ENCODE measurements around the gene PRRG4. TPM values are rescaled to one million over a fixed set of nuclear protein-coding genes. Genes with fewer than 3 reads are reported as not detected.
A peak's percentile ranks its signal among the peaks of the same experiment; 100 is the strongest.

Gene PRRG4
- total and polyA plus RNA-seq, 2 experiments from 2014 or later, result not detected

GRCh38 chr11:32826113-32826512 is 3.6 kb upstream of the PRRG4 start:
- Histone ChIP-seq H3K27me3 (replicated peaks; ENCODE audit: insufficient read depth) (peaks cover 11% of the 10 kb centered on the region), H2AFZ (no peak overlapping the region), H3K4me1 (ENCODE audit: insufficient read depth) (peaks cover 5% of the 10 kb centered on the region; the same call in 1 of the 2 replicates), H3K27ac (no peak overlapping the region), H3K36me3 (ENCODE audit: low read depth) (no peaks in the 10 kb centered on the region), H3K4me3 (no peak overlapping the region), H3K79me2 (ENCODE audit: insufficient read depth) (no peaks in the 10 kb centered on the region), H3K9me2 (ENCODE audit: insufficient read depth) (no peaks in the 10 kb centered on the region), H3K9ac (no peak overlapping the region), H3F3A (ENCODE audit: insufficient read depth) (no peaks in the 10 kb centered on the region), H4K20me1 (ENCODE audit: insufficient read depth) (no peaks in the 10 kb centered on the region), H3K4me2 (ENCODE audit: unreplicated experiment) (no peak overlapping the region), H3K9me3 (ENCODE audit: low read depth) (no peaks in the 10 kb centered on the region)
- TF ChIP-seq EZH2 (IDR thresholded peaks at IDR 0.05; ENCODE audit: insufficient read depth, poor library complexity, severe bottlenecking) (no peak), EZH2phosphoT487 (IDR thresholded peaks at IDR 0.05; ENCODE audit: insufficient read depth, low read depth) (no peak)
- WGBS, 2 experiments (ENCODE audit: low coverage in 1 of 2, low lambda C conversion rate in 2 of 2, missing lambda C conversion rate in 2 of 2), result 67 to 72% methylated on average over 3 of the region's 3 CpGs
- no peak for DNase-seq
- in situ Hi-C loops (cut with MboI), result no loop called here

GRCh38 chr11:32827276-32827675 is 2.5 kb upstream of the PRRG4 start:
- no peak overlapping the region for H2AFZ ChIP-seq
- in situ Hi-C loops (cut with MboI), result no loop called here
- H3K27ac ChIP-seq, result no peak overlapping the region
- H3K79me2 ChIP-seq (ENCODE audit: insufficient read depth), result no peaks in the 10 kb centered on the region
- no peaks in the 10 kb centered on the region for H3K36me3 ChIP-seq (ENCODE audit: low read depth)
- H4K20me1 ChIP-seq (ENCODE audit: insufficient read depth), result no peaks in the 10 kb centered on the region
- TF ChIP-seq EZH2phosphoT487 (IDR thresholded peaks at IDR 0.05; ENCODE audit: insufficient read depth, low read depth), result no peak
- TF ChIP-seq EZH2 (IDR thresholded peaks at IDR 0.05; ENCODE audit: insufficient read depth, poor library complexity, severe bottlenecking), result no peak
- no peaks in the 10 kb centered on the region for H3K4me1 ChIP-seq (ENCODE audit: insufficient read depth)
- no peak for DNase-seq
- no peak overlapping the region for H3K4me2 ChIP-seq (ENCODE audit: unreplicated experiment)
- no peaks in the 10 kb centered on the region for H3K9me2 ChIP-seq (ENCODE audit: insufficient read depth)
- 61 to 72% methylated on average over 1 of the region's 1 CpG for WGBS, 2 experiments (ENCODE audit: low coverage in 1 of 2, low lambda C conversion rate in 2 of 2, missing lambda C conversion rate in 2 of 2)
- no peaks in the 10 kb centered on the region for H3F3A ChIP-seq (ENCODE audit: insufficient read depth)
- H3K9me3 ChIP-seq (ENCODE audit: low read depth), result no peaks in the 10 kb centered on the region
- H3K4me3 ChIP-seq, result no peak overlapping the region
- no peak overlapping the region for H3K9ac ChIP-seq
- H3K27me3 ChIP-seq (replicated peaks; ENCODE audit: insufficient read depth), result peaks cover 15% of the 10 kb centered on the region

- DNase-seq, result peak; percentile 57
- Histone ChIP-seq H3F3A (ENCODE audit: insufficient read depth) (no peaks in the 10 kb centered on the region), H3K27ac (no peak overlapping the region), H4K20me1 (ENCODE audit: insufficient read depth) (no peaks in the 10 kb centered on the region), H3K4me1 (ENCODE audit: insufficient read depth) (no peaks in the 10 kb centered on the region), H2AFZ (peak overlapping the region; percentile 78), H3K79me2 (ENCODE audit: insufficient read depth) (no peaks in the 10 kb centered on the region), H3K9me2 (ENCODE audit: insufficient read depth) (no peaks in the 10 kb centered on the region), H3K27me3 (replicated peaks; ENCODE audit: insufficient read depth) (peaks cover 19% of the 10 kb centered on the region), H3K4me3 (peak overlapping the region; percentile 69), H3K4me2 (ENCODE audit: unreplicated experiment) (peak overlapping the region; percentile 76), H3K36me3 (ENCODE audit: low read depth) (no peaks in the 10 kb centered on the region), H3K9ac (peak overlapping the region; percentile 47), H3K9me3 (ENCODE audit: low read depth) (no peaks in the 10 kb centered on the region)
- TF ChIP-seq EZH2 (IDR thresholded peaks at IDR 0.05; ENCODE audit: insufficient read depth, poor library complexity, severe bottlenecking) (no peak), EZH2phosphoT487 (IDR thresholded peaks at IDR 0.05; ENCODE audit: insufficient read depth, low read depth) (no peak)
- in situ Hi-C loops (cut with MboI), result no loop called here
- 2% methylated on average over 12 of the region's 12 CpGs for WGBS, 2 experiments (ENCODE audit: low coverage in 1 of 2, low lambda C conversion rate in 2 of 2, missing lambda C conversion rate in 2 of 2)
These were observed 509 bp upstream of the PRRG4 start for GRCh38 chr11:32829157-32829679.

GRCh38 chr11:32830413-32830738 is 649 bp downstream of the PRRG4 start:
- H3K4me1 ChIP-seq (ENCODE audit: insufficient read depth), result no peaks in the 10 kb centered on the region
- no peak overlapping the region for H3K27ac ChIP-seq
- WGBS, 2 experiments (ENCODE audit: low coverage in 1 of 2, low lambda C conversion rate in 2 of 2, missing lambda C conversion rate in 2 of 2), result 45 to 46% methylated on average over 6 of the region's 6 CpGs
- H3K9ac ChIP-seq, result no peak overlapping the region
- peak overlapping the region; percentile 69 for H3K4me3 ChIP-seq
- no peaks in the 10 kb centered on the region for H3F3A ChIP-seq (ENCODE audit: insufficient read depth)
- H3K9me2 ChIP-seq (ENCODE audit: insufficient read depth), result no peaks in the 10 kb centered on the region
- no peaks in the 10 kb centered on the region for H3K79me2 ChIP-seq (ENCODE audit: insufficient read depth)
- H4K20me1 ChIP-seq (ENCODE audit: insufficient read depth), result no peaks in the 10 kb centered on the region
- in situ Hi-C loops (cut with MboI), result no loop called here
- H2AFZ ChIP-seq, result peak overlapping the region; percentile 78; the same call in 1 of the 2 replicates
- H3K4me2 ChIP-seq (ENCODE audit: unreplicated experiment), result peak overlapping the region; percentile 76
- no peaks in the 10 kb centered on the region for H3K9me3 ChIP-seq (ENCODE audit: low read depth)
- TF ChIP-seq EZH2phosphoT487 (IDR thresholded peaks at IDR 0.05; ENCODE audit: insufficient read depth, low read depth) (no peak), EZH2 (IDR thresholded peaks at IDR 0.05; ENCODE audit: insufficient read depth, poor library complexity, severe bottlenecking) (no peak)
- no peak for DNase-seq
- peaks cover 19% of the 10 kb centered on the region for H3K27me3 ChIP-seq (replicated peaks; ENCODE audit: insufficient read depth)
- no peaks in the 10 kb centered on the region for H3K36me3 ChIP-seq (ENCODE audit: low read depth)

GRCh38 chr11:32830796-32831195 is 1.1 kb downstream of the PRRG4 start:
- no peak for TF ChIP-seq EZH2phosphoT487 (IDR thresholded peaks at IDR 0.05; ENCODE audit: insufficient read depth, low read depth)
- TF ChIP-seq EZH2 (IDR thresholded peaks at IDR 0.05; ENCODE audit: insufficient read depth, poor library complexity, severe bottlenecking), result no peak
- no peaks in the 10 kb centered on the region for H3K9me2 ChIP-seq (ENCODE audit: insufficient read depth)
- in situ Hi-C loops (cut with MboI), result no loop called here
- H3K9me3 ChIP-seq (ENCODE audit: low read depth), result no peaks in the 10 kb centered on the region
- H3K4me1 ChIP-seq (ENCODE audit: insufficient read depth), result no peaks in the 10 kb centered on the region
- H3K4me3 ChIP-seq, result no peak overlapping the region
- no peak overlapping the region for H3K9ac ChIP-seq
- no peak overlapping the region for H2AFZ ChIP-seq
- H3F3A ChIP-seq (ENCODE audit: insufficient read depth), result no peaks in the 10 kb centered on the region
- WGBS, 2 experiments (ENCODE audit: low coverage in 1 of 2, low lambda C conversion rate in 2 of 2, missing lambda C conversion rate in 2 of 2), result 83 to 88% methylated on average over 9 of the region's 9 CpGs
- no peaks in the 10 kb centered on the region for H3K36me3 ChIP-seq (ENCODE audit: low read depth)
- no peaks in the 10 kb centered on the region for H4K20me1 ChIP-seq (ENCODE audit: insufficient read depth)
- H3K27me3 ChIP-seq (replicated peaks; ENCODE audit: insufficient read depth), result peaks cover 19% of the 10 kb centered on the region
- no peak overlapping the region for H3K27ac ChIP-seq
- H3K79me2 ChIP-seq (ENCODE audit: insufficient read depth), result no peaks in the 10 kb centered on the region
- no peak overlapping the region for H3K4me2 ChIP-seq (ENCODE audit: unreplicated experiment)
- DNase-seq, result no peak

Data from GM23248 (cell line).